Measurements from ENCODE around the gene PALM. TPM values are rescaled to one million over a fixed set of nuclear protein-coding genes. Genes with fewer than 3 reads are reported as not detected.

Gene PALM
- total RNA-seq (ENCODE audit: low replicate concordance) = 13.9 and 40.7 TPM in 2 replicates

GRCh38 chr19:708154-709143 lies at the start of gene PALM:
PALM (plus strand) TSS chr19:708935; CDS start chr19:709147, 212 bp downstream.
- no peak for TF ChIP-seq EZH2 (IDR thresholded peaks at IDR 0.05)
- TF ChIP-seq, protein P1, sequence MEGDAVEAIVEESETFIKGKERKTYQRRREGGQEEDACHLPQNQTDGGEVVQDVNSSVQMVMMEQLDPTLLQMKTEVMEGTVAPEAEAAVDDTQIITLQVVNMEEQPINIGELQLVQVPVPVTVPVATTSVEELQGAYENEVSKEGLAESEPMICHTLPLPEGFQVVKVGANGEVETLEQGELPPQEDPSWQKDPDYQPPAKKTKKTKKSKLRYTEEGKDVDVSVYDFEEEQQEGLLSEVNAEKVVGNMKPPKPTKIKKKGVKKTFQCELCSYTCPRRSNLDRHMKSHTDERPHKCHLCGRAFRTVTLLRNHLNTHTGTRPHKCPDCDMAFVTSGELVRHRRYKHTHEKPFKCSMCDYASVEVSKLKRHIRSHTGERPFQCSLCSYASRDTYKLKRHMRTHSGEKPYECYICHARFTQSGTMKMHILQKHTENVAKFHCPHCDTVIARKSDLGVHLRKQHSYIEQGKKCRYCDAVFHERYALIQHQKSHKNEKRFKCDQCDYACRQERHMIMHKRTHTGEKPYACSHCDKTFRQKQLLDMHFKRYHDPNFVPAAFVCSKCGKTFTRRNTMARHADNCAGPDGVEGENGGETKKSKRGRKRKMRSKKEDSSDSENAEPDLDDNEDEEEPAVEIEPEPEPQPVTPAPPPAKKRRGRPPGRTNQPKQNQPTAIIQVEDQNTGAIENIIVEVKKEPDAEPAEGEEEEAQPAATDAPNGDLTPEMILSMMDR (IDR thresholded peaks at IDR 0.05) = peak; percentile 22
- Histone ChIP-seq H3K36me3 (no peaks in the 10 kb centered on the region), H4K20me1 (ENCODE audit: low read depth) (peaks cover 26% of the 10 kb centered on the region), H3K27me3 (peaks cover 16% of the 10 kb centered on the region), H3K27ac (no peak within 1 kb of the TSS), H3K9ac (peak within 1 kb of the TSS; percentile 30), H3F3A (ENCODE audit: low read depth) (peaks cover 43% of the 10 kb centered on the region), H3K4me1 (peaks cover 17% of the 10 kb centered on the region), H3K79me2 (ENCODE audit: low read depth) (peaks cover 17% of the 10 kb centered on the region), H3K9me3 (ENCODE audit: low read depth) (no peaks in the 10 kb centered on the region), H2AFZ (replicated peaks) (peak within 1 kb of the TSS; percentile 93), H3K4me2 (peak within 1 kb of the TSS; percentile 94), H3K4me3 (peak within 1 kb of the TSS; percentile 92)
- DNase-seq (ENCODE audit: low spot score) = peak; percentile 80
- H3K9me3 Mint-ChIP-seq = peaks cover 3% of the 10 kb centered on the region
- H3K36me3 Mint-ChIP-seq = peaks cover 2% of the 10 kb centered on the region
- peak within 1 kb of the TSS; percentile 83 for H3K27ac Mint-ChIP-seq
- peaks cover 8% of the 10 kb centered on the region for H3K27me3 Mint-ChIP-seq (ENCODE audit: insufficient read depth, low read depth)
- peak within 1 kb of the TSS; percentile 86 for H3K4me3 Mint-ChIP-seq
- peaks cover 22% of the 10 kb centered on the region for H3K4me1 Mint-ChIP-seq

GRCh38 chr19:660793-661426 lies 47.8 kb upstream of the PALM start:
- H3K27ac Mint-ChIP-seq = no peak overlapping the region
- Histone ChIP-seq H3K9ac (peak overlapping the region; percentile 34), H3K36me3 (no peaks in the 10 kb centered on the region), H3K9me3 (ENCODE audit: low read depth) (no peaks in the 10 kb centered on the region), H3F3A (ENCODE audit: low read depth) (peaks cover 11% of the 10 kb centered on the region), H2AFZ (replicated peaks) (no peak overlapping the region), H3K4me1 (peaks cover 12% of the 10 kb centered on the region), H3K79me2 (ENCODE audit: low read depth) (peaks cover 70% of the 10 kb centered on the region), H4K20me1 (ENCODE audit: low read depth) (peaks cover 69% of the 10 kb centered on the region), H3K4me3 (peak overlapping the region; percentile 100), H3K4me2 (peak overlapping the region; percentile 99), H3K27ac (no peak overlapping the region), H3K27me3 (peaks cover 7% of the 10 kb centered on the region)
- H3K4me3 Mint-ChIP-seq = peak overlapping the region; percentile 85
- peaks cover 4% of the 10 kb centered on the region for H3K27me3 Mint-ChIP-seq (ENCODE audit: insufficient read depth, low read depth)
- no peaks in the 10 kb centered on the region for H3K36me3 Mint-ChIP-seq
- no peak for DNase-seq (ENCODE audit: low spot score)
- TF ChIP-seq, protein P1 (IDR thresholded peaks at IDR 0.05) = no peak
- TF ChIP-seq EZH2phosphoT487 (IDR thresholded peaks at IDR 0.05) (no peak), EZH2 (IDR thresholded peaks at IDR 0.05) (no peak)
- H3K4me1 Mint-ChIP-seq = peaks cover 20% of the 10 kb centered on the region
- peaks cover 3% of the 10 kb centered on the region for H3K9me3 Mint-ChIP-seq

DNA sequence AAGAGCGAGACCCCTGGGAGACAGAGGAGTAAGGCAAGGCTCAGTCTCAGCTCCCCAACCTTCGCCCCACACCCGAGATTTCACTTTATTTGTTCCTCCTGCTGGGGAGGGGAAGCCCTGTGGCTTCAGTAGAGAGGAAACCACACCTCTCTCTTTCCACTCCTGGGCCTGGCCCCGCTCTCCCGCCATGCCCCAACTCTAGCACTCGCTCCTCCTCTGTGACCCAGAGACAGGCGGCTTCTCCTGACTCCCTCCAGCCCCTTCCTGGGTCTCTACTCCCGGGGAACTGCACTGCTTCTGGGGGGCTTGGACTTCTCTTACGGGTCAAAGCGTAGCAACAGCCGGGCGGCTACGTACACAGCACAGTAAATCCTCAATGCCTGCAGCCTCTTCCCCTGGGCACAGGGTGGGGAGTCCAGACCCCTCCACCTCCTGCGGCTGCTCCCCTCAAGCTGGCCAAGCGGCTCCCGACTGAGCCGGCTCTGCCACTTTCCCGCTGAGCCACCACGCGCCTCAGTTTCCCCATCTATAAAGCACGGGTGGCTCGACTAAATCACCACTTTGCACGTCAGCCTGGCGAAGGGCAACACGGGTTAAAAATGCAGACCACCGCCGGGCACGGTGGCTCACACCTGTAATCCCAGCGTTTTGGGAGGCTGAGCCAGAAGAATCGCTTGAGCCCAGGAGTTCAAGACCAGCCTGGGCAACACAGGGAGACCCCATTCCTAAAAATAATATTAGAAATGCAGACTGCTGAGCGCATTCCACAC lies 47.1 kb upstream of the PALM start:
- TF ChIP-seq, protein P1 (IDR thresholded peaks at IDR 0.05) = no peak
- TF ChIP-seq EZH2 (IDR thresholded peaks at IDR 0.05) (no peak), EZH2phosphoT487 (IDR thresholded peaks at IDR 0.05) (no peak)
- Mint-ChIP-seq H3K36me3 (no peaks in the 10 kb centered on the region), H3K27me3 (ENCODE audit: insufficient read depth, low read depth) (peaks cover 5% of the 10 kb centered on the region), H3K9me3 (peaks cover 3% of the 10 kb centered on the region), H3K4me3 (peak overlapping the region; percentile 85), H3K4me1 (peaks cover 20% of the 10 kb centered on the region), H3K27ac (no peak overlapping the region)
- H2AFZ ChIP-seq (replicated peaks) = no peak overlapping the region
- peaks cover 7% of the 10 kb centered on the region for H3K27me3 ChIP-seq
- H3K4me1 ChIP-seq = peaks cover 12% of the 10 kb centered on the region
- no peaks in the 10 kb centered on the region for H3K9me3 ChIP-seq (ENCODE audit: low read depth)
- peak overlapping the region; percentile 88 for H3K9ac ChIP-seq
- peak overlapping the region; percentile 100 for H3K4me3 ChIP-seq
- H3K4me2 ChIP-seq = peak overlapping the region; percentile 99
- no peaks in the 10 kb centered on the region for H3K36me3 ChIP-seq
- peaks cover 62% of the 10 kb centered on the region for H4K20me1 ChIP-seq (ENCODE audit: low read depth)
- peaks cover 63% of the 10 kb centered on the region for H3K79me2 ChIP-seq (ENCODE audit: low read depth)
- no peak for DNase-seq (ENCODE audit: low spot score)
- peaks cover 11% of the 10 kb centered on the region for H3F3A ChIP-seq (ENCODE audit: low read depth)
- H3K27ac ChIP-seq = no peak overlapping the region
